Measurements from ENCODE around the gene CAMKMT. TPM values are rescaled to one million over a fixed set of nuclear protein-coding genes. Genes with fewer than 3 reads are reported as not detected.

CAMKMT gene
- total and polyA plus RNA-seq, 8 donors = 1.4 to 27.4 (median 6.2) TPM

- WGBS, 5 donors = 86 to 97% (median 97%) methylated on average over 1 of the region's 1 CpG
- Histone ChIP-seq H3K4me1 (no peaks in the 10 kb centered on the region), H3K9me3 (peaks cover 0 to 9% (median 3%) of the 10 kb centered on the region in 4 donors), H3K4me3 (no peak overlapping the region), H3K27ac (no peak overlapping the region), H3K27me3 (no peaks in the 10 kb centered on the region), H3K36me3 (no peaks in the 10 kb centered on the region)
- no peak for TF ChIP-seq EP300 (IDR thresholded peaks at IDR 0.05)
- no peak for TF ChIP-seq POLR2AphosphoS5 (IDR thresholded peaks at IDR 0.05)
- TF ChIP-seq POLR2A (IDR thresholded peaks at IDR 0.05) = no peak
- TF ChIP-seq CTCF (IDR thresholded peaks at IDR 0.05) = no peak
- intact Hi-C loops (cut with DNase I; ENCODE audit: low total_unique reads) = no loop called here
- peak in 1 of 2 donors; percentile 12 for DNase-seq
Measured at GRCh38 chr2:44459739-44460138, 98.0 kb downstream of the CAMKMT start.

GRCh38 chr2:44462934-44463849 is 101.4 kb downstream of the CAMKMT start:
- H3K27ac ChIP-seq = no peak overlapping the region
- no peaks in the 10 kb centered on the region for H3K27me3 ChIP-seq
- no peak for TF ChIP-seq CTCF (IDR thresholded peaks at IDR 0.05)
- H3K4me1 ChIP-seq = no peaks in the 10 kb centered on the region
- 85 to 99% (median 96%) methylated on average over 3 of the region's 3 CpGs for WGBS, 5 donors
- intact Hi-C loops (cut with DNase I; ENCODE audit: low total_unique reads) = no loop called here
- H3K9me3 ChIP-seq = peaks cover 0 to 17% (median 8%) of the 10 kb centered on the region in 4 donors
- DNase-seq = no peak
- H3K36me3 ChIP-seq = no peaks in the 10 kb centered on the region
- no peak overlapping the region for H3K4me3 ChIP-seq

- no peaks in the 10 kb centered on the region for H3K4me1 ChIP-seq
- intact Hi-C loops (cut with DNase I; ENCODE audit: low total_unique reads) = no loop called here
- TF ChIP-seq POLR2A (IDR thresholded peaks at IDR 0.05) = no peak
- TF ChIP-seq EP300 (IDR thresholded peaks at IDR 0.05) = no peak
- TF ChIP-seq POLR2AphosphoS5 (IDR thresholded peaks at IDR 0.05) = no peak
- no peak for TF ChIP-seq CTCF (IDR thresholded peaks at IDR 0.05)
- no peak overlapping the region for H3K4me3 ChIP-seq
- 93 to 100% (median 95%) methylated on average over 1 of the region's 1 CpG for WGBS, 5 donors
- H3K36me3 ChIP-seq = no peaks in the 10 kb centered on the region
- DNase-seq = no peak
- no peak overlapping the region for H3K27ac ChIP-seq
- peaks cover 0 to 17% (median 8%) of the 10 kb centered on the region in 4 donors for H3K9me3 ChIP-seq
- H3K27me3 ChIP-seq = no peaks in the 10 kb centered on the region
Measured at GRCh38 chr2:44464437-44464836, 102.7 kb downstream of the CAMKMT start.

GRCh38 chr2:44470151-44470550 is 108.4 kb downstream of the CAMKMT start:
- TF ChIP-seq POLR2A (IDR thresholded peaks at IDR 0.05) (no peak), POLR2AphosphoS5 (IDR thresholded peaks at IDR 0.05) (no peak), EP300 (IDR thresholded peaks at IDR 0.05) (no peak), CTCF (IDR thresholded peaks at IDR 0.05) (no peak)
- no peaks in the 10 kb centered on the region for H3K4me1 ChIP-seq
- H3K9me3 ChIP-seq = peaks cover 0 to 7% (median 6%) of the 10 kb centered on the region in 4 donors
- H3K27me3 ChIP-seq = no peaks in the 10 kb centered on the region
- intact Hi-C loops (cut with DNase I; ENCODE audit: low total_unique reads) = no loop called here
- H3K36me3 ChIP-seq = no peaks in the 10 kb centered on the region
- no peak overlapping the region for H3K4me3 ChIP-seq
- DNase-seq = no peak
- no peak overlapping the region for H3K27ac ChIP-seq
